CD14-positive monocyte (primary cell): Measurements from ENCODE around the gene EML4. TPM values are rescaled to one million over a fixed set of nuclear protein-coding genes. Genes with fewer than 3 reads are reported as not detected.

Source experiments
- DNase-seq, 3 donors: peaks; one replicate each; pipeline ENCODE4 v3.0.0-alpha.2; 2011 to 2022
- H2AFZ ChIP-seq: 2 replicates; pipeline ENCODE4 v1.6.0; 2012; ENCODE audit warnings: mild to moderate bottlenecking, low read depth, low read length, inconsistent platforms; ENCODE audit not compliant: insufficient read depth, poor library complexity, severe bottlenecking
- H3K27ac ChIP-seq, 2 donors: 1 replicate in 1 of 2; 2 replicates in 1 of 2; pipeline ENCODE4 v1.5.1; 2012 to 2013; ENCODE audit warnings: low read length in 2 of 2, control low read depth in 1 of 2, inconsistent platforms in 1 of 2, low read depth in 1 of 2, mild to moderate bottlenecking in 1 of 2
- H3K27me3 ChIP-seq, 2 donors: one replicate each; pipeline versions ENCODE4 v1.6.0 to v1.6.1; 2011 to 2013; ENCODE audit warnings: low read length in 2 of 2; ENCODE audit not compliant: control insufficient read depth in 2 of 2, insufficient read depth in 2 of 2
- H3K36me3 ChIP-seq, 2 donors: replicated peaks in 1 of 2; 1 replicate in 1 of 2; 2 replicates in 1 of 2; pipeline versions ENCODE4 v1.5.1 to v1.6.1; 2012 to 2013; ENCODE audit warnings: low read length in 2 of 2, control low read depth in 1 of 2, inconsistent platforms in 1 of 2, mild to moderate bottlenecking in 1 of 2; ENCODE audit not compliant: insufficient read depth in 2 of 2, control insufficient read depth in 1 of 2
- H3K4me1 ChIP-seq, 2 donors: 1 replicate in 1 of 2; 2 replicates in 1 of 2; pipeline versions ENCODE4 v1.5.1 to v1.6.1; 2012 to 2013; ENCODE audit warnings: low read length in 2 of 2, control low read depth in 1 of 2, inconsistent platforms in 1 of 2, mild to moderate bottlenecking in 1 of 2, moderate library complexity in 1 of 2; ENCODE audit not compliant: insufficient read depth in 2 of 2, control insufficient read depth in 1 of 2
- H3K4me2 ChIP-seq: replicated peaks from 2 replicates; pipeline ENCODE3; 2012; ENCODE audit warnings: low read length, moderate library complexity, mild to moderate bottlenecking; ENCODE audit not compliant: poor library complexity, severe bottlenecking; ENCODE audit errors: extremely low read depth
- H3K4me3 ChIP-seq, 3 experiments: fragments of 200-600 bp in 1 of 3; sonication (generic) in 1 of 3; replicated peaks in 1 of 3; 1 replicate in 2 of 3; 2 replicates in 1 of 3; pipeline ENCODE4 v1.5.1; 2011 to 2013; ENCODE audit warnings: low read length in 3 of 3, mild to moderate bottlenecking in 3 of 3, control low read depth in 2 of 3, low read depth in 2 of 3, inconsistent platforms in 1 of 3, moderate library complexity in 1 of 3
- H3K79me2 ChIP-seq: 2 replicates; pipeline ENCODE4 v1.6.0; 2012; ENCODE audit warnings: mild to moderate bottlenecking, control low read depth, inconsistent platforms, low read length, moderate library complexity; ENCODE audit not compliant: insufficient read depth
- H3K9ac ChIP-seq: 2 replicates; pipeline ENCODE4 v1.6.0; 2017; ENCODE audit warnings: low read length, mild to moderate bottlenecking; ENCODE audit not compliant: insufficient read depth, poor library complexity, severe bottlenecking
- H3K9me3 ChIP-seq, 2 donors: replicated peaks in 1 of 2; 1 replicate in 1 of 2; 2 replicates in 1 of 2; pipeline versions ENCODE4 v1.5.1 to v1.6.1; 2012 to 2013; ENCODE audit warnings: low read length in 2 of 2, control low read depth in 1 of 2; ENCODE audit not compliant: control insufficient read depth in 1 of 2, insufficient read depth in 1 of 2
- H4K20me1 ChIP-seq: 2 replicates; pipeline ENCODE4 v1.6.0; 2012; ENCODE audit warnings: mild to moderate bottlenecking, low read length, control low read depth, moderate library complexity; ENCODE audit not compliant: insufficient read depth
- H3K27ac Mint-ChIP-seq, 7 donors: one replicate each; pipeline ENCODE4 v1.8.0; 2020; ENCODE audit warnings: mild to moderate bottlenecking in 7 of 7, mixed read lengths in 7 of 7, moderate library complexity in 6 of 7, inconsistent platforms in 2 of 7
- H3K27me3 Mint-ChIP-seq, 3 donors: one replicate each; pipeline ENCODE4 v1.8.0; 2021 to 2022; ENCODE audit warnings: low read depth in 3 of 3, mild to moderate bottlenecking in 3 of 3, mixed read lengths in 3 of 3, moderate library complexity in 3 of 3, inconsistent platforms in 1 of 3
- H3K36me3 Mint-ChIP-seq, 2 donors: one replicate each; pipeline ENCODE4 v1.8.0; 2020; ENCODE audit warnings: mixed read lengths in 2 of 2, inconsistent platforms in 1 of 2, mild to moderate bottlenecking in 1 of 2
- H3K4me1 Mint-ChIP-seq: one replicate; pipeline ENCODE4 v1.8.0; 2020; ENCODE audit warnings: mild to moderate bottlenecking, mixed read lengths
- H3K4me3 Mint-ChIP-seq, 2 donors: one replicate each; pipeline ENCODE4 v1.8.0; 2020; ENCODE audit warnings: mild to moderate bottlenecking in 2 of 2, mixed read lengths in 2 of 2, moderate library complexity in 1 of 2
- H3K9me3 Mint-ChIP-seq, 7 donors: one replicate each; pipeline ENCODE4 v1.8.0; 2020 to 2022; ENCODE audit warnings: mixed read lengths in 7 of 7, mild to moderate bottlenecking in 6 of 7, moderate library complexity in 6 of 7, inconsistent platforms in 2 of 7
- CTCF ChIP-seq: fragments of 200-600 bp; IDR thresholded peaks from one replicate; pipeline ENCODE4 v1.8.0; 2022; ENCODE audit warnings: antibody characterized with exemption, mild to moderate bottlenecking
- WGBS: methylation state at CpG from one replicate; pipeline ENCODE4 v1.1.5; 2013; ENCODE audit warnings: missing lambda C conversion rate; ENCODE audit not compliant: insufficient coverage; 5-methylcytosine and 5-hydroxymethylcytosine counted together
- intact Hi-C, 2 donors: fragments of 100-400 bp; cut with micrococcal nuclease; formaldehyde crosslinking; loops; one replicate each; pipeline versions ENCODE4 v1.15.0 to v1.15.1; 2023
- polyA plus RNA-seq, 3 donors: library from polyadenylated mRNA; depleted of rRNA in 1 of 3; unstranded in 2 of 3; stranded (reverse) in 1 of 3; fragments of 300-500 nt in 2 of 3; fragments of >200 nt in 1 of 3; fragmentation: Illumina TruSeq in 2 of 3; gene quantifications; 1 replicate in 2 of 3; 2 replicates in 1 of 3; pipeline ENCODE4 v1.2.3, GENCODE V29; 2012 to 2021

The EML4 gene
- polyA plus RNA-seq, 3 donors: 11.5 to 24.3 (median 15.0) TPM

- no peak overlapping the region for H3K4me3 Mint-ChIP-seq
- H3K4me1 ChIP-seq: no peaks in the 10 kb centered on the region
- no peaks in the 10 kb centered on the region for H3K9me3 ChIP-seq
- no peaks in the 10 kb centered on the region for H3K27me3 Mint-ChIP-seq
- no peak overlapping the region for H3K9ac ChIP-seq
- H3K27me3 ChIP-seq: no peaks in the 10 kb centered on the region
- no peak overlapping the region for H3K27ac Mint-ChIP-seq
- H3K4me3 ChIP-seq: no peak overlapping the region
- no peak overlapping the region for H3K27ac ChIP-seq
- H3K9me3 Mint-ChIP-seq: no peaks in the 10 kb centered on the region
- H3K79me2 ChIP-seq: no peaks in the 10 kb centered on the region
- no peak overlapping the region for H3K4me2 ChIP-seq
- H3K36me3 Mint-ChIP-seq: peaks cover 80 to 85% of the 10 kb centered on the region in 2 donors
- WGBS: no CpG with 5 or more reads among the region's 2 CpGs
- no peak overlapping the region for H2AFZ ChIP-seq
- no peak for TF ChIP-seq CTCF
- no peaks in the 10 kb centered on the region for H4K20me1 ChIP-seq
- intact Hi-C loops: no loop called here
- no peak for DNase-seq
- H3K36me3 ChIP-seq: peaks cover 63 to 97% of the 10 kb centered on the region in 2 donors
- H3K4me1 Mint-ChIP-seq: no peaks in the 10 kb centered on the region
Measured at GRCh38 chr2:42296226-42296625, 127.1 kb downstream of the EML4 start.

DNA sequence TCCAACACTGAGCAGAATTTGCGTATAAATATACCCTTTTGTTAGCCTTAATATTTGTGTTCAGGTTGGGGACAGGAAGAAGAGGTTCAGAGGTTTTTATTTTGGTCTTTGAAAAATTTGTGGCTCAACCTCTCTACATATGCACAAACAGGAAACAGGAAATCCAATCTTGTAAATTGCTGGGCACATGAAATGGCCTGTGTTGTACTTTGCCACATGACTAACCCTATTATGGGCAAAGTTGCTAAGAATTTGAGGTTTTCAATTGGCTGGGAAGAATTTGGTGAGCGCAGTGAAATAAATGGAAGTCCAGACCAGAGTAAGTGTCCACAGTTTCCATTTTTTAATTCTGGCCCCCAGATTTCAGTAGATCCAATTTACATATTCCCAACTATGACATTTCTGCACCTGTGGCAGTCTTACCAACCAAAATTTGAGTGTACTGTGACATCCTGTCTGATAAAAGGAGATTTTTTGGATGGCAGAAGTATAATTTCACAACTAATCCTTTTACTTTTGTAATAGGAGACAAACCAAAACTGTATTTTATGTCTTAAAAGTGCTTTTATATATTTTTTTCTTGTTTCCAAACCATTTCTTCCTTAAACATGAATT is 128.3 kb downstream of the EML4 start:
- Histone ChIP-seq H3K4me2 (no peak overlapping the region), H3K36me3 (peaks cover 61 to 95% of the 10 kb centered on the region in 2 donors), H4K20me1 (no peaks in the 10 kb centered on the region), H2AFZ (no peak overlapping the region), H3K27ac (no peak overlapping the region), H3K79me2 (no peaks in the 10 kb centered on the region), H3K4me3 (no peak overlapping the region), H3K27me3 (no peaks in the 10 kb centered on the region), H3K4me1 (no peaks in the 10 kb centered on the region), H3K9me3 (no peaks in the 10 kb centered on the region), H3K9ac (no peak overlapping the region)
- DNase-seq: no peak
- Mint-ChIP-seq H3K4me3 (no peak overlapping the region), H3K4me1 (no peaks in the 10 kb centered on the region), H3K27me3 (no peaks in the 10 kb centered on the region), H3K27ac (no peak overlapping the region), H3K9me3 (no peaks in the 10 kb centered on the region), H3K36me3 (peaks cover 75 to 85% of the 10 kb centered on the region in 2 donors)
- no CpG with 5 or more reads among the region's 2 CpGs for WGBS
- intact Hi-C loops: no loop called here
- TF ChIP-seq CTCF: no peak
